Measurements from ENCODE around the gene SNRNP200. TPM values are rescaled to one million over a fixed set of nuclear protein-coding genes. Genes with fewer than 3 reads are reported as not detected.
A peak's percentile ranks its signal among the peaks of the same experiment; 100 is the strongest.

The SNRNP200 gene
- total and polyA plus RNA-seq, 4 donors: 28.1 to 75.2 (median 47.5) TPM

GRCh38 chr2:96325041-96325883, 19.9 kb upstream of the SNRNP200 start, which contains the start of gene ITPRIPL1:
TSS of gene ITPRIPL1 (plus strand) at chr2:96325317. CDS start at chr2:96325840, 523 bp downstream.
- no peak for DNase-seq (ENCODE audit: low spot score)
- no peaks in the 10 kb centered on the region for H3K9me3 ChIP-seq (ENCODE audit: control insufficient read depth in 4 of 4, low read length in 3 of 4)
- H3K4me3 ChIP-seq (ENCODE audit: low read depth in 1 of 3, low read length in 3 of 3): peak within 1 kb of the TSS in 2 of 3 donors; percentile 3 to 38
- TF ChIP-seq YY1 (IDR thresholded peaks at IDR 0.05) (no peak), SP1 (IDR thresholded peaks at IDR 0.05) (no peak), CTCF (IDR thresholded peaks at IDR 0.05; ENCODE audit: low read depth, low read length, missing input control) (no peak), TAF1 (conservative IDR thresholded peaks at IDR 0.05) (no peak), EGR1 (IDR thresholded peaks at IDR 0.05; ENCODE audit: low read depth in 2 of 2) (no peak), RAD21 (IDR thresholded peaks at IDR 0.05) (no peak), HNF4A (conservative IDR thresholded peaks at IDR 0.05) (no peak), FOXA2 (IDR thresholded peaks at IDR 0.05) (no peak), HNF4G (IDR thresholded peaks at IDR 0.05) (no peak), RXRA (IDR thresholded peaks at IDR 0.05) (no peak), GABPA (IDR thresholded peaks at IDR 0.05 in 1 of 2, conservative IDR thresholded peaks at IDR 0.05 in 1 of 2) (no peak), FOXA1 (IDR thresholded peaks at IDR 0.05) (no peak), ZBTB33 (IDR thresholded peaks at IDR 0.05) (no peak), REST (IDR thresholded peaks at IDR 0.05) (no peak), JUND (IDR thresholded peaks at IDR 0.05) (no peak)
- peaks cover 0 to 17% (median 13%) of the 10 kb centered on the region in 4 donors for H3K4me1 ChIP-seq (ENCODE audit: control insufficient read depth in 4 of 4, insufficient read depth in 4 of 4, low read length in 3 of 4)
- peaks cover 0 to 2% (median 0%) of the 10 kb centered on the region in 4 donors for H3K27me3 ChIP-seq (ENCODE audit: control insufficient read depth in 4 of 4, insufficient read depth in 4 of 4, low read length in 3 of 4)
- H3K27ac ChIP-seq (ENCODE audit: low read depth in 1 of 2, low read length in 2 of 2): no peak within 1 kb of the TSS
- H3K9ac ChIP-seq (ENCODE audit: low read depth in 1 of 2, low read length in 2 of 2): no peak within 1 kb of the TSS
- 13% methylated on average over 58 of the region's 58 CpGs for WGBS
- H3K36me3 ChIP-seq (ENCODE audit: control insufficient read depth in 4 of 4, insufficient read depth in 3 of 4, low read depth in 1 of 4, low read length in 3 of 4): no peaks in the 10 kb centered on the region

- Histone ChIP-seq H3K27me3 (ENCODE audit: control insufficient read depth in 4 of 4, insufficient read depth in 4 of 4, low read length in 3 of 4) (peaks cover 0 to 2% (median 0%) of the 10 kb centered on the region in 4 donors), H3K27ac (ENCODE audit: low read depth in 1 of 2, low read length in 2 of 2) (no peak overlapping the region), H3K9me3 (ENCODE audit: control insufficient read depth in 4 of 4, low read length in 3 of 4) (no peaks in the 10 kb centered on the region), H3K36me3 (ENCODE audit: control insufficient read depth in 4 of 4, insufficient read depth in 3 of 4, low read depth in 1 of 4, low read length in 3 of 4) (no peaks in the 10 kb centered on the region), H3K4me3 (ENCODE audit: low read depth in 1 of 3, low read length in 3 of 3) (no peak overlapping the region), H3K9ac (ENCODE audit: low read depth in 1 of 2, low read length in 2 of 2) (no peak overlapping the region), H3K4me1 (ENCODE audit: control insufficient read depth in 4 of 4, insufficient read depth in 4 of 4, low read length in 3 of 4) (peaks cover 0 to 17% (median 12%) of the 10 kb centered on the region in 4 donors)
- 50% methylated on average over 6 of the region's 6 CpGs for WGBS
- DNase-seq (ENCODE audit: low spot score): no peak
- TF ChIP-seq RXRA (IDR thresholded peaks at IDR 0.05) (no peak), ATF3 (IDR thresholded peaks at IDR 0.05) (no peak), CTCF (IDR thresholded peaks at IDR 0.05; ENCODE audit: low read depth, low read length, missing input control) (no peak), YY1 (IDR thresholded peaks at IDR 0.05) (no peak), HNF4A (conservative IDR thresholded peaks at IDR 0.05) (no peak), JUND (IDR thresholded peaks at IDR 0.05) (no peak), REST (IDR thresholded peaks at IDR 0.05) (no peak), NR2F2 (IDR thresholded peaks at IDR 0.05) (no peak), RAD21 (IDR thresholded peaks at IDR 0.05) (no peak)
Measured at GRCh38 chr2:96324721-96325040, 19.3 kb upstream of the SNRNP200 start.
